ENCODE measurements around the gene SLC12A7.

DNA sequence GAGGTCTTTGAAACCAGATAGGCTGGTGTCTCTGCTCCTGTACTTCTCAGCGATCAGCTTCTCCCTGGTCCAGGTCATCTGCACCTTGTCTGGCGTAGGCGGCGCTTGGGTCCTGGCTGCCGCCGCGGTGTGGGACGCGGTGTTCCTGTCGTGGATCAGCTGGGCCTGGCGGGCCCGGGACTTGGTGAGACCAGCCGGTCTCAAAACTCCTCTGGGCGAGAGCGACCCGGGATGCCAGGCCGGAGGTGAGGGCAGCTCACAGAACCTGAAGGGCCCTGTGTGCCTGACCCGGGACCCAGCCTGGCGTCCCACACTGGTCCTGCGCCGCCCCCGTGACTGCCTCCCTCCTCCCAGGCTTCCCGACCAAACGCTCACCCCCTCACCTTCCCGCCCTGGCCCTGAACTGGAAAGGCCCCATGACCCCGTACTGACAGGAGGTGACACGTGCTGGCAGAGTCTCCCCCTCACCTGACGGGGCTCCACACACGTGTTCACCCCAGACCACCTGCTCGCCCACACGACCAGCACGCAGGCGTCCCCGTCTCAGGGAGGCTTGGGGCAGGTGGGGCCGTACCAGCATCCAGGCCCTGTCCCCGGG lies 54.3 kb downstream of the SLC12A7 start:
- TF ChIP-seq CTCF (IDR thresholded peaks at IDR 0.05) (no peak), POLR2A (IDR thresholded peaks at IDR 0.05) (no peak)

Data from thyroid gland (tissue), 4 donors.